GM10847 (cell line): ENCODE data around the gene GPRIN2.

Experiments
- POLR2A ChIP-seq: IDR thresholded peaks from 2 replicates; pipeline ENCODE4 v1.6.1; 2011; ENCODE audit not compliant: insufficient read length; ENCODE audit errors: extremely low read depth

GPRIN2 gene

DNA sequence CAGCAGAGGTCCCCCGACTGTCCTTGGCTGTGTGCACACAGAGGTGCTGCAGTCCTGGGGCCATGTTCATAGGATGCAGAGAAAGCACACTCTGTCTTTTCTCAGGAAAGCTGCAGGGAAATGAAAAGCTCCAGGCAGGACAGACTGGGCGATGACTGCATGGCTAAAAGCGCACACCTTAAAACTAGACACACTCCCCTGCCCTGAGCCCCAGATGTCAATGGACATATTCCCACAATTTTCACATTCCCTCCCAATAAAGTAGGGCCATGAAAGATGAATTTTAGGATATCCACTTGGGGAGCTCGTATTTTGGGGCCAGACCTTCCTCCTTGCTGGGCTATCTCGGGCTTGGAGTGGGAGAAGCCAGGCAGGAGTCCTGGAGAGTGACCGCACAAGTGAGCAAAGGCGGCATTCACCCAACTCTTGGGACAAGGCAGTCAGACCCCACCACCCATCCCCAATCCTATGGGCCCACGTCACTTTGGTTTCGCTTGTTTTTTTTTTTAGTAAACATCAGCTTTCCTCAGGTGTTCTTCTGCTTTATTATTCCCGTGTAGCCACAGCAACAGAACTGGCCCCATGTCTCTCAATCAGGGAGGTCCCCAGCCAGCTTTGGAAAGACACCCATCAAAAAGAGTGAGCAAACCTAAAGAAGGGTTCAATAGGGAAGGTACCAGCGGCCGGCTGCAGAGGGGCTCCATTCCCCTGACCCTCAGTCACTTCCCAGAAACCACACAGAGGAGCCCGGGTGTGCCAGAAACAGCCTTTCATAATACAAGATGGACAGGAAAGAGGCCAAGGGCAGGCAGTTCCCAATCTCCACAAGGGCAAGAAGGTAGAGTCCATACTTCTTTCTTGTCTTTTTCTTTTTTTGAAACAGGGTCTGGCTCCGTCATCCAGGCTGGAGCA, 12.7 kb downstream of the GPRIN2 start:
- no peak for TF ChIP-seq POLR2A

DNA sequence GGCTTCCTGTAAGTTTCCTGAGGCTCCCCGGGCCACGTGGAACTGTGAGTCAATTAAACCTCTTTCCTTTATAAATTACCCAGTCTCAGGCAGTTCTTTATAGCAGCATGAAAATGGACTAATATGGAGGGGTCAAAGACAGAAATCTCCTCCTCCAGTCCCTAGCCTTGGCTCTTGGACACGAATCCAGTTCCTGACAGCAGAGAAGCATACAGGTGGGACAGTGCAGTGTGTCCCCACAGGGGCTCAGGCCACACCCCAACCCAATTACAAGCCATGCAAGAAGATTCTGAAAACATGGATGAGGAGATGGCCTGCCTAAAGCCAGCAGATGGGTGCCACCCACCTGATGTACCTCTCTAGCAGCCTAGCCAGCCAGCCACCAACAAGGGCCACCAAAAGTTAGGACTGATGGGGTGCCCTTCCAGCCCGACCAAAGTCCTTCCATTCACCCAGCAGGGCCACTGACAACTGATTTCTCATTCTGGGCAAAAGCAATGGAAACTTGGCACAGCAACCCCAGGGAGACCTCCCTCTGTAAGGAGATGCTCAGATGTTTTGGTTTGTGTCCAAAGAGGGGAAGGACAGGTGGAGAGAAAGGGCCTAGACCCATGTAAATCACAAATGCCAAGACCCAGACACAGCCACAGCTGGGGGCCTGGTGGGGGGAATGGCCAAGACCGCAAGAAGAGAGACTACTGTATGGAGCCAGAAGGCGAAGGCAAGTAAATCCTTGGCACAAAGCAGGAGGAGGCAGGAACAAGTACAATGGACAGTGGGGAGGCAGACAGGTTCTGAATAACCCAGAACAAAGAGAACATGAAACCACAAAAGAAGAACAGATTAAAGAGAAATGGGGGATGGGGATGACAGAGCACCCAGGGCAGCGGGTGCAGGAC, 13.6 kb downstream of the GPRIN2 start:
- no peak for TF ChIP-seq POLR2A

DNA sequence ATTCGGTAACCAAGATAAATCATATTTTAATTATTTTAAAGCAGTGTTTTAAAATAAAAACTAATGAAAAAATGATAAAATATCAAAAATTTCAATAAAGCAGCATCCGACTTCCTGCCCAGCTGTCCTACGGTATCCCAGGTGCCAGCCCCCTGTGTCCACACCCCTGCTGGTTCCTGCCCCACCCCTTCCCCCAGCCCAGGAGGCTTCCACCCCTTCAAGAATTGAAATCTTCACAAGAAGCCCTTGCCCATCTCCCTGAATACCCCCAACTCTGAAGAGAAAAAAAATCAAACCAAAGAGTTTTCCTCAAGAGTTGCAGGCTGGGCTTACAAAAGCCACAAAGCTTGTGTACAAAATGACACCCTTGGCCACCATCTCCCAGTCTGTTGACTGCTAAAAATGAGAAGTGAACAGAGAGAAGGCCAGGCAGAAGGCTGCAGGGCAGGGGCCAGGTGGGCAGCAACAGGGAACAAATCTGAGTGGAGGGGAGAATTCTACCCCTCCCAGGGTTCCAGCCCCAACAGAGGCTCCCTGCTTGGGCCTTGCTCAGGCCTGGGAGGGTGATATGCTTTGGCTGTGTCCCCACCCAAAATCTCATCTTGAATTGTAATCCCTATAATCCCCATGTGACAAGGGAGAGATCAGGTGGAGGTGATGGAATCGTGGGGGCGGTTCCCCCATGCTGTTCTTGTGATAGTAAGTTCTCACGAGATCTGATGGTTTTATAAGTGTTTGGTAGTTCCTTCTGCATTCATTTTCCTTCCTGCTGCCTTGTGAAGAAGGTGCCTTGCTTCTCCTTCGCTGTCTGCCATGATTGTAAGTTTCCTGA, 14.5 kb downstream of the GPRIN2 start:
- no peak for TF ChIP-seq POLR2A

GRCh38 chr10:46541017-46541661, 15.3 kb downstream of the GPRIN2 start:
- no peak for TF ChIP-seq POLR2A

- TF ChIP-seq POLR2A = no peak
Observed at GRCh38 chr10:46540412-46541016, 15.9 kb downstream of the GPRIN2 start.

- TF ChIP-seq POLR2A = no peak
Observed at GRCh38 chr10:46539596-46540411, 16.7 kb downstream of the GPRIN2 start.

DNA sequence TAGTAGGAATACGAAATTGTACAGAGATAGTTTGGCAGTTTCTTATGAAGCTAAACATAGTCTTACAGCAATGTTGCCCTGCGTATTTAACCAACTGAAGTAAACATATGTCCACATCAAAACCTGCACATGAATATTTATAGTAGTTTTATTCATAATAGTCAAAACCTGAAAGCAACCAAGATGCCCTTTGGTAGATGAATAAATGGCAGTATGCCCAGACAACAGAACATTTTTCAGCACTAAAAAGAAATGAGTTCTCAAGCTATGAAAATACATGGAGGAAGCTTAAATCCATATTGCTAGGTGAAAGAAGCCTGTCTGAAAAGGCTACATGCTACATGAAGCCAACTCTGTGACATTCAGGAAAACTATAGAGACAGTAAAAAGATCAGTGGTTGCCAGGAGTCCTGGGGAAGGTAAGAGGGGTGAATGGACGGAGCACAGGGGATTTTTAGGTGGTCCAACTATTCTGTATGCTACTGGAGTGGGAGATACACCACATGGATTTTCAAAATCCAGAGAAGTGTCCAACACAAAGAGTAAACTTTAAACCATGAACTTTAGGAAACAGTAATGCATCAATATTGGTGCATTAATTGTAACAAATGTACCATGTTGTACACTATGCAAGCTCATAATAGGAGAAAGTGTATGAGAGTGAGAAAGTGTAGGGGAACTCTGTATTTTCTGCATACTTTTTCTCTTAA, 17.6 kb downstream of the GPRIN2 start:
- TF ChIP-seq POLR2A = no peak

DNA sequence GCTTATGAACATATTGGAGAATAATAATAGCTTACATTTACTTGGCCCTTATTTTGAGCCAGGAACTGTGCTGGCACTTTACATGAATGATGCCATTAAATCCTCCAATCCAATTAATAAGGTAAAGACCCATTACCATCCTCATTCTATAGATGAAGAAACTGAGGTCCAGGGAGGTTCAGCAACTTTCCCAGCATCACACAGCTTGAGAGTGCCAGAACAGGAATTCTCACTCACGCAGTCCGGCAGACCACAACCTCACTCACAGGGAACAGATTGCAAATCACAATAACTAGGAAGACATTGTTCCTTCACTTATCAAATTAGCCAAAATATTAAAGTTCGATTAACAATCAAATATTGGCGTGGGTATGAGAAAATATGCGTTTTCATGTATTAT, 18.3 kb downstream of the GPRIN2 start:
- no peak for TF ChIP-seq POLR2A

GRCh38 chr10:46537309-46537708, 19.1 kb downstream of the GPRIN2 start:
- no peak for TF ChIP-seq POLR2A

DNA sequence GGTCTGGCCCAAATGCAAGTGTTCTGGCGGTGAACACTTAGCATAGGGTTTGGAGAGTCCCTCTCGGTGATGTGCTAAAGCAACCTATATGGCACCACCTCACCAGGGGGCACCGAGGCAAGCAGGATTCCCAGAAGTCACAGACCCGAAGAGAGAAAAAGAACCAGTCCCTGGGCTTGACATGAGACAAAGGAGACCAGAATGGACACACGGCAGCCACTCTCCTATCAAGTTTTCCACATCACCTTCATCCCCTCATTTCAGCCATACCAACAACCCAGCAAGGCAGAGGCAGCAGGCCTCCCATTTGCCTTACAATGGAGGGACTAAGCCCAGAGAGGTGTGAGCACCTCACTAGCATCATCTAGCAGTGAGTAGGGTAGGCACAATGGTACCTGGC, 19.7 kb downstream of the GPRIN2 start:
- no peak for TF ChIP-seq POLR2A

DNA sequence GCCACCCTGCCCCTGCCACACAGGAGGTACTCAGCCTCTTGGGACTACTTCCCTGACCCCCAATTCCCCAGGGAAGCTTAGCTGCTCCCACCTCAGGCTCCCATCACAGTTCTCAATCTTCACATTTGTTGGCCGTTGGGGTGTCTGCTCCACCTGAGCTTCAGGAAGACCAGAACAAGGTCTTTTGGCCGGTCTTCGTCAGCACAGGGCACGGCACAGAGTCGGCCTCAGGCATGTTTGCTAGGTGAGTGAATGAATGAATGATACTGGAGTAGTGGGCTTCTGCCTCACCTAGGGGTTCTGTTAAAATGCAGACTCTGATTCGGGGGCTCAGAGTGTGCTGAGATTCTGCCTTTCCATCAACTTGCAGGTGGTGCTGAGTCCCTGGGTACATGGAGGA, 20.3 kb downstream of the GPRIN2 start:
- no peak for TF ChIP-seq POLR2A

GRCh38 chr10:46534828-46535524, 21.5 kb downstream of the GPRIN2 start:
- TF ChIP-seq POLR2A = no peak
